ENCODE results near the gene MMAB. TPM values are rescaled to one million over a fixed set of nuclear protein-coding genes. Genes with fewer than 3 reads are reported as not detected.

Gene MMAB
- total RNA-seq, 1 experiment from 2014 or later: 24.3 TPM

- Histone ChIP-seq H3K9me3 (ENCODE audit: control insufficient read depth, low read depth, low read length) (no peaks in the 10 kb centered on the region), H3K27me3 (ENCODE audit: insufficient read depth, low read length) (no peaks in the 10 kb centered on the region), H3K23me2 (ENCODE audit: insufficient read length, low read depth, low read length, poor library complexity, severe bottlenecking) (no peaks in the 10 kb centered on the region)
Observed at GRCh38 chr12:109609342-109609741, 36.0 kb upstream of the MMAB start.

More at GRCh38 chr12:109609342-109609741, 36.0 kb upstream of the MMAB start:
- no peak for TF ChIP-seq CTCF (conservative IDR thresholded peaks at IDR 0.05)
- H2BK120ac ChIP-seq (ENCODE audit: low read depth, low read length, poor library complexity, severe bottlenecking): no peak overlapping the region
- no peak overlapping the region for H3K18ac ChIP-seq (ENCODE audit: insufficient read length, low read depth, low read length)
- H3K56ac ChIP-seq (ENCODE audit: insufficient read length, low read depth, low read length): no peak overlapping the region
- H3K9ac ChIP-seq (ENCODE audit: extremely low read depth, insufficient read length, low read length): no peak overlapping the region
- H4K8ac ChIP-seq (replicated peaks; ENCODE audit: insufficient read length, low read depth, low read length): no peak overlapping the region
- H3K4ac ChIP-seq (ENCODE audit: low read depth, low read length): no peak overlapping the region
- no peak for DNase-seq
- no peak overlapping the region for H2BK12ac ChIP-seq (ENCODE audit: insufficient read length, low read depth, low read length)
- peaks cover 6 to 27% of the 10 kb centered on the region in 2 experiments for H3K4me1 Mint-ChIP-seq
- no peak overlapping the region for H3K27ac ChIP-seq (ENCODE audit: insufficient read length, low read depth, low read length)
- H2AFZ ChIP-seq (ENCODE audit: low read length): no peak overlapping the region
- no peaks in the 10 kb centered on the region; a peak in 1 of 7 replicates for H3K36me3 Mint-ChIP-seq (ENCODE audit: insufficient read depth in 1 of 3, low read depth in 3 of 3)
- no peaks in the 10 kb centered on the region for H3K79me1 ChIP-seq (ENCODE audit: insufficient read depth, low read depth, low read length, poor library complexity, severe bottlenecking)
- H3T11ph ChIP-seq (ENCODE audit: low read length): no peak overlapping the region
- H3K79me2 ChIP-seq (ENCODE audit: insufficient read depth, low read length): no peaks in the 10 kb centered on the region
- H3K27me3 Mint-ChIP-seq (ENCODE audit: low read depth): peaks cover 2% of the 10 kb centered on the region
- H4K91ac ChIP-seq (ENCODE audit: insufficient read length, low read depth, low read length): no peak overlapping the region
- H2BK5ac ChIP-seq (ENCODE audit: insufficient read length, low read length): no peak overlapping the region
- no peaks in the 10 kb centered on the region for H3K4me1 ChIP-seq (ENCODE audit: insufficient read depth, low read length)
- H3K4me2 ChIP-seq (ENCODE audit: insufficient read depth, insufficient read length, low read length): no peak overlapping the region
- H3K27ac Mint-ChIP-seq: no peak overlapping the region
- no CpG with 5 or more reads among the region's 2 CpGs for WGBS (ENCODE audit: extremely low coverage, insufficient read length, low lambda C conversion rate)
- no peak overlapping the region for H2AK5ac ChIP-seq (ENCODE audit: insufficient read length, low read length)
- no peak overlapping the region for H3K4me3 Mint-ChIP-seq
- H3K14ac ChIP-seq (ENCODE audit: insufficient read depth, low read length): no peak overlapping the region
- no peak overlapping the region for H3K23ac ChIP-seq (ENCODE audit: insufficient read length, low read depth, low read length)
- no peaks in the 10 kb centered on the region for H4K20me1 ChIP-seq (ENCODE audit: control insufficient read depth, insufficient read depth, insufficient read length)
- H2BK15ac ChIP-seq (ENCODE audit: low read depth, low read length): no peak overlapping the region
- no peak overlapping the region for H4K5ac ChIP-seq (ENCODE audit: insufficient read length, low read depth, low read length)
- no peaks in the 10 kb centered on the region for H3K9me3 Mint-ChIP-seq
- H2BK20ac ChIP-seq (ENCODE audit: low read depth, low read length, poor library complexity, severe bottlenecking): no peak overlapping the region
